WERI-Rb-1 (cell line): ENCODE measurements around the gene IGFBP7.

Experiments used
- DNase-seq: peaks from one replicate; pipeline ENCODE4 v3.0.0-alpha.2; 2020
- H3K27ac ChIP-seq: fragments of 250-450 bp; sonication (Bioruptor Pico); 2 replicates; pipeline ENCODE4 v1.5.1; 2020; ENCODE audit warnings: mild to moderate bottlenecking, moderate library complexity
- H3K27me3 ChIP-seq: fragments of 250-450 bp; sonication (Bioruptor Pico); 2 replicates; pipeline ENCODE4 v1.5.1; 2021; ENCODE audit warnings: mild to moderate bottlenecking, low read depth, moderate library complexity; ENCODE audit not compliant: insufficient read depth, severe bottlenecking
- H3K36me3 ChIP-seq: fragments of 250-450 bp; sonication (Bioruptor Pico); 2 replicates; pipeline ENCODE4 v1.5.1; 2020; ENCODE audit warnings: mild to moderate bottlenecking, moderate library complexity
- H3K4me3 ChIP-seq: 2 replicates; pipeline ENCODE4 v1.5.1; 2011; ENCODE audit warnings: low read depth, mild to moderate bottlenecking, control low read depth, low read length
- H3K9me3 ChIP-seq: fragments of 250-450 bp; sonication (Bioruptor Pico); 2 replicates; pipeline ENCODE4 v1.5.1; 2021; ENCODE audit warnings: mild to moderate bottlenecking, moderate library complexity; ENCODE audit not compliant: severe bottlenecking
- CTCF ChIP-seq: IDR thresholded peaks from 2 replicates; pipeline ENCODE4 v1.5.1; 2011; ENCODE audit warnings: low read depth, mild to moderate bottlenecking, control low read depth, inconsistent platforms, low read length

The IGFBP7 gene

DNA sequence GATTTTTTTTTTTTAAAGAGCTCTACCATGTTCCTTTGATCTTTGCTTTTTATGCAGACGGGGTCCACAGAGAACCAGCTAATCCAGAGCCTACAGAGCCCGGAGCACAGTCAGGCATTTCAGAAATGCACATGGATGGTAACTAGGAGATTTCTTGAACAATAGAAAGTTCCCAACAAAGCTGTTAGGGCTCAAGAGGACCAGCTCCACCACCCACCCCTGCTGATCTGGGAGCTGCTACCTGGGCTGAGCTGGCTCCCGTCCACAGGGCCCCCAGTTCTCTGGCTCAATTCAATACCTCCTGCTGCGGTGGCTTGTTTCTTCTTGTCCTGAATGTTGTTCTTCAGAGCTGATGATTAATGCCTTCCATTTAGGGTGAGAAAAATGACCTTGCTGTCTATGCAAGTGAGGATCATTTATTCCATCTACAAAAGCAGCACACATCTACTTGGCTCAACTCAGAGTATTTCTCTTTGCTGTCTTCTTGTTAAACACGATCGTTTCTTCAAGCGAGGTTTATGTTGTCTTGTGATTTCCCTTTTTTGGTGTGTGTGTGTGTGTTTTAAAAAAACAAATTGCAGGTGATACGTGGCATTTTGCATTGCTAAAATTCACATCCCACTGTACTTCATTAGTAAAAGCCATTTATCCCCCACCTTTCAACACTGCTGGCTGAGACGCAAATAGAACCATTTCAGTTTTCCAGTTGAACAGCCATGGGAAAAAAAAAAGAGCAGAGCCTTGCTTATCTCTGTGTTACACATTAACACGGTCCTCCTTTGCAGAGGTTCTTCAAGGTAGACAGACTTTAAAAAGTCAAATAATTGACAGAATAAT, 31.3 kb downstream of the IGFBP7 start:
- Histone ChIP-seq H3K27ac (no peak overlapping the region), H3K27me3 (no peaks in the 10 kb centered on the region), H3K9me3 (no peaks in the 10 kb centered on the region), H3K36me3 (no peaks in the 10 kb centered on the region), H3K4me3 (no peak overlapping the region)
- no peak for DNase-seq
- TF ChIP-seq CTCF: no peak

GRCh38 chr4:57077550-57078343, 32.4 kb downstream of the IGFBP7 start:
- Histone ChIP-seq H3K27me3 (no peaks in the 10 kb centered on the region), H3K36me3 (no peaks in the 10 kb centered on the region), H3K27ac (no peak overlapping the region), H3K4me3 (no peak overlapping the region), H3K9me3 (no peaks in the 10 kb centered on the region)
- TF ChIP-seq CTCF: no peak
- no peak for DNase-seq

- no peak for TF ChIP-seq CTCF
- Histone ChIP-seq H3K4me3 (no peak overlapping the region), H3K36me3 (no peaks in the 10 kb centered on the region), H3K27ac (no peak overlapping the region), H3K27me3 (no peaks in the 10 kb centered on the region), H3K9me3 (no peaks in the 10 kb centered on the region)
- no peak for DNase-seq
Measured at GRCh38 chr4:57076646-57077045, 33.5 kb downstream of the IGFBP7 start.

GRCh38 chr4:57075367-57075766, 34.8 kb downstream of the IGFBP7 start:
- no peak for TF ChIP-seq CTCF
- Histone ChIP-seq H3K36me3 (no peaks in the 10 kb centered on the region), H3K4me3 (no peak overlapping the region), H3K27ac (no peak overlapping the region), H3K9me3 (no peaks in the 10 kb centered on the region), H3K27me3 (no peaks in the 10 kb centered on the region)
- DNase-seq: no peak

GRCh38 chr4:57074744-57075143, 35.4 kb downstream of the IGFBP7 start:
- TF ChIP-seq CTCF: no peak
- no peak overlapping the region for H3K4me3 ChIP-seq
- DNase-seq: no peak

More at GRCh38 chr4:57074744-57075143, 35.4 kb downstream of the IGFBP7 start:
- Histone ChIP-seq H3K36me3 (no peaks in the 10 kb centered on the region), H3K27ac (no peak overlapping the region), H3K27me3 (no peaks in the 10 kb centered on the region), H3K9me3 (no peaks in the 10 kb centered on the region)
